Fibroblast of peridontal ligament (primary cell): Measurements from ENCODE around the gene CCNG1.
"Not testable (repeated sequence)": the region's sequence is repeated elsewhere in the genome, so short reads cannot be mapped to it uniquely, and the experiment has no call there.

Source experiments
- DNase-seq: peaks from one replicate; pipeline ENCODE4 v3.0.0-alpha.2; 2010; ENCODE audit errors: extremely low read depth

CCNG1 gene

GRCh38 chr5:163437309-163438182 is at the start of gene CCNG1:
Gene CCNG1, plus strand, starts transcription at chr5:163437595. Its CDS starts 1,662 bp downstream, at chr5:163439257.
- peak; percentile 96 for DNase-seq

DNA sequence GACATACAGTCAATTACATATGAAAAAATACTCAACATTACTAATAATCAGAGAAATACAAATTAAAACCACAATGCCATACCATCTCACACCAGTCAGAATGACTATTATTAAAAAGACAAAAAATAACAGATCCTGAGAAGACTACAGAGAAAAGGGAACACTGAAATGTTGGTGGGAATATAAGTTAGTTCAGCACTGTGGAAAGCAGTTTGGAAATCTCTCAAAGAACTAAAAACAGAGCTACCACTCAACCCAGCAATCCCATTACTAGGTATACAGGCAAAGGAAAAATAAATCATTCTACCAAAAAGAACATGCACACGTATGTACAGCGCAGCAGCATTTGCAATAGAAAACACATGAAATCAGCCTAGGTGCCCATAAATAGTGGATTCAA is 41.6 kb upstream of the CCNG1 start:
- DNase-seq: no peak

GRCh38 chr5:163396818-163397340 is 40.5 kb upstream of the CCNG1 start:
- not testable (repeated sequence) for DNase-seq

- DNase-seq: no peak
These were observed 40.0 kb upstream of the CCNG1 start for GRCh38 chr5:163397354-163397753.

DNA sequence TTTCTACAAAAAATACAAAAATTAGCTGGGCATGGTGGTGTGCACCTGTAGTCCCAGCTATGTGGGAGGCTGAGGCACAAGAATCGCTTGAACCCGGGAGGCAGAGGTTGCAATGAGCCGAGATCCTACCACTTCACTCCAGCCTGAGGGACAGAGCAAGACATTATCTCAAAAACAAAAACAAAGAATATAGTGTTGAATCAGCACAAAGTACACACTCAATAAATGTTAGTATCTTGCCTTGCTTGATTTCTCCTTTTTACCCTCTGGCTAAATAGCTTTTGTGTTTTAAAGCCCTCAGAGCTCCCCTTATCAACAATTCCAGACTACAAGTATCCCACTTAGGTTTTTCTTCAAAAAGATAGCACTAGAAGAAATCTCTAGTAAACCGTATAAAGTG is 37.5 kb upstream of the CCNG1 start:
- no peak for DNase-seq

DNA sequence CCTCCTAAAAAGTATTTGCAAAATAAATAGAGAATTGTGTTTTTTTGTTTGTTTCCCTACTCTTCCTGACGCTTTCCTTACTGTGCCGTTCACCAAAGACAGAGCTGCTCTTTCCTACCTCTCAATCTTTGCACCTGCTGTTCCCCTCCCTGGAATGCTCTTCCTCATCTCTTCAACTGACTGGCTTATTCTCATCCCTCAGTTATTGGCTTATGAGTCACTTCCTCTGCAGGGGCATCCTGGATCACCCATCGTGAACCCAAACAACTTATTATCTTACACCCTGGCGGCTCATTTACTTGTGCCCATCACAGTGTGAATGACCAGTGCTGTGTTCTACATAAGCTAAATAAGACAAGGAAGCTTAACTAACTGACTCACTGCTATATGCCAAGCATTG is 36.1 kb upstream of the CCNG1 start:
- no peak for DNase-seq

- no peak for DNase-seq
These were observed 35.4 kb upstream of the CCNG1 start for GRCh38 chr5:163402007-163402406.

GRCh38 chr5:163404364-163405173 is 32.8 kb upstream of the CCNG1 start:
- no peak for DNase-seq

DNA sequence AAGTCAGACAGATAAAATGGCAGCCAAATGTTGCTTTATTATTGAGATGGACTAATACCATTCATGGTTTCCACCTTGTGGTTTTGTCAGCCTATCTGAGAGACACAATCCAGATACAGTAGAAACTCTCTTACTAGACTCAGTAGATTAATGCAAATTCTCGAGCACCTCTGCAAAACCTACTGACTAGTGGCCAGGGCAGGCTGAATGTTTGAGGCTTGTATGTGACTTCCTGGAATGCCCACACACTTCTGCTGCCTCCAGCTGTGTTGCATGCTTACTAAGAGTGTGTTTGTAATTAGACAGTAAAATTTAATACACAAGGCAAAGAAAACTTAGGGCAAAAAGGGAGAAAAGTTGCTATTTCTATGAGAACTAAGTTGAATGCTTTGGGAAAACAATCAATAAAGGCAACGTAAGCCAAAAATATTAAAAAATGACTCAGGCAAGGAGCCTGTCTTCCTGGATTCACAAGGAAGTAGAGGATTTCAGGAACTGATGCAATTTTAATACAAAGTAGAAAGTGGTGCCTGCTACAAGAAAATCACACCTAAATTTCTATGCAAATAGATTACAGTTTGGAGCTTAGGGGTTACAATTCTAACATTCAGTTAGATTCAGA is 30.2 kb upstream of the CCNG1 start:
- DNase-seq: peak; percentile 5

- peak; percentile 77 for DNase-seq
These were observed 29.0 kb upstream of the CCNG1 start for GRCh38 chr5:163408311-163408923.

GRCh38 chr5:163409384-163409783 is 28.0 kb upstream of the CCNG1 start:
- no peak for DNase-seq

- DNase-seq: no peak
These were observed 26.9 kb upstream of the CCNG1 start for GRCh38 chr5:163410505-163410904.

DNA sequence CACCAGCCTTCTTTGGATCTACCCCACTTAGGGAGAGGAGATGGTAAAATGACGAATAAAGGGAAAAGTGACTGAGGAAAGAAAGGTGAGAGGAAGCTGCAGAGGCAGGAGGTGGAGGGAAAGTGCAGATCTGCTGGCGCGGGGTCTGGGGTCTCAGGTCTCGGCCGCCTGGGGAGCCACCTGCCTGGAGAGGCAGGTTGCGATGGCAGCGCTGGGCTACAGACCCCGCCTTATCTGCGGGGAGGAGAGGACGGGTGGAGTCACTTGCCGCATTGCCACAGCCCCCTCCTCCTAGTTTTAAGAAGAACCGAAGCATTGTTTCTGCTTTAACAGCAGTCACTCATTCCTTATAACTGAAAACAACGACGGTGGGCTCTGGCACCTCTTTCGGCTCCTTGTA is 21.7 kb upstream of the CCNG1 start:
- DNase-seq: not testable (repeated sequence)

GRCh38 chr5:163424836-163425235 is 12.6 kb upstream of the CCNG1 start:
- no peak for DNase-seq

DNA sequence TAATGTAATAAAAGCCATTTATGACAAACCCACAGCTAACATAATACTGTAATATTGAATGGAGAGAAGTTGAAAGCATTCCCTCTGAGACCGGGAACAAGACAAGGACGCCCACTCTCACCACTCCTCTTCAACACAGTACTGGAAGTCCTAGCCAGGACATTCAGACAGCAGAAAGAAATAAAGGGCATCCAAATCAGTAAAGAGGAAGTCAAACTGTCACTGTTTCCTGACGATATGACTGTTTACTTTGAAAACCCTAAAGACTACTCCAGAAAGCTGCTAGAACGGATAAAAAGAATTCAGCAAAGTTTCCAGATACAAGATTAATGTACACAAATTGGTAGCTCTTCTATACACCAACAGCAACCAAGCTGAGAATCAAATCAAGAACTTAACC is 11.3 kb upstream of the CCNG1 start:
- DNase-seq: not testable (repeated sequence)

DNA sequence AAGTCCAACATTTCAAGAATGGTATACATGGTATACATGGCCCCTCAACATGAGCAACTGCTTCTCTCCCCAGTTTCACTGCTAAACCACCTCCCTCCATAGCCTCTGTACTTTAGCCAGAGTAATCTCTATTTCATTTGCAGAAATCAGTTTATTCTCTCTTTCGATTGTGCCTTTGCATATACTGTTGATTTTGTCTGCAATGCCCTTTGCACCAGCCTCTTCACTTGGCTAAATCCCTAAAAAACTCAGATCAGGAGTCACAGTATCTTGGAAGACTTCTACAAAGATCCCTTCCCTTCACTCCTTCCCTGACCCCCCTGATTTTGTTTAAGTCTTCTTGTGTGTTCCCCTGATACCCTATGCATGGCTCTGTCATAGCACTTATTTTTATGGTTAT is 4.9 kb upstream of the CCNG1 start:
- DNase-seq: no peak

DNA sequence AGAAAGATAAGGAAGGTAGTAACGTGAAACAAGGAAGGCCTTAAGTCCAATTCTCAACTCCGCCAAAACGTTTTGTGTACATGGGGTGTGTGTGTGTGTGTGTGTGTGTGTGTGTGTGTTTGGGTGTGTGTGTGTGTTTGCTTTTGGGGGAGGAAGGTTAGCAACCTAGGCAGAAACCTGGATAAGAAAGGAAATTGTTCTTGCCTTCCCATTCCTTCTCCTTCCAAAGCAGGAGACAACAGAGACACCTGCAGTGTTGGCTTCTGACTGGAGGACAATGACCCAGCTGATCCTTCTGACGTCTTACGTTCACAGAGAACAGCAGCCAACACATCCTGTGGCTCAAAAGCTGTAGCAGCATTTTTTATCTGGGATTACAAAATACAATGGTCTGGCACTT is 4.1 kb upstream of the CCNG1 start:
- DNase-seq: no peak

GRCh38 chr5:163434401-163434866 is 3.0 kb upstream of the CCNG1 start:
- no peak for DNase-seq

- DNase-seq: no peak
These were observed 880 bp upstream of the CCNG1 start for GRCh38 chr5:163436515-163436914.

GRCh38 chr5:163437011-163437308 is 435 bp upstream of the CCNG1 start:
- DNase-seq: no peak

- DNase-seq: peak; percentile 59
These were observed 1.7 kb downstream of the CCNG1 start for GRCh38 chr5:163439092-163439425.

GRCh38 chr5:163440954-163441353 is 3.6 kb downstream of the CCNG1 start:
- no peak for DNase-seq
